Activated T-cell treated with anti-CD3 and anti-CD28 coated beads, Interleukin-2, amount 50 U/mL, for 24 hours (primary cell): ENCODE data around the gene LSM12.
"Not testable (repeated sequence)": the region's sequence is repeated elsewhere in the genome, so short reads cannot be mapped to it uniquely, and the experiment has no call there.

Experiments
- DNase-seq: peaks from one replicate; pipeline ENCODE4 v3.0.0-alpha.2; 2020
- H3K27ac Mint-ChIP-seq: 2 replicates; pipeline ENCODE4 v1.8.0; 2020; ENCODE audit warnings: mild to moderate bottlenecking, mixed read lengths
- H3K27me3 Mint-ChIP-seq: 2 replicates; pipeline ENCODE4 v1.8.0; 2020; ENCODE audit warnings: mixed read lengths
- H3K36me3 Mint-ChIP-seq: 2 replicates; pipeline ENCODE4 v1.8.0; 2020; ENCODE audit warnings: low read depth, mixed read lengths
- H3K4me1 Mint-ChIP-seq: 2 replicates; pipeline ENCODE4 v1.8.0; 2020; ENCODE audit warnings: low read depth, mixed read lengths
- H3K4me3 Mint-ChIP-seq: 2 replicates; pipeline ENCODE4 v1.8.0; 2020; ENCODE audit warnings: mild to moderate bottlenecking, moderate library complexity, mixed read lengths
- H3K9me3 Mint-ChIP-seq: 2 replicates; pipeline ENCODE4 v1.8.0; 2020; ENCODE audit warnings: mixed read lengths

Gene LSM12

DNA sequence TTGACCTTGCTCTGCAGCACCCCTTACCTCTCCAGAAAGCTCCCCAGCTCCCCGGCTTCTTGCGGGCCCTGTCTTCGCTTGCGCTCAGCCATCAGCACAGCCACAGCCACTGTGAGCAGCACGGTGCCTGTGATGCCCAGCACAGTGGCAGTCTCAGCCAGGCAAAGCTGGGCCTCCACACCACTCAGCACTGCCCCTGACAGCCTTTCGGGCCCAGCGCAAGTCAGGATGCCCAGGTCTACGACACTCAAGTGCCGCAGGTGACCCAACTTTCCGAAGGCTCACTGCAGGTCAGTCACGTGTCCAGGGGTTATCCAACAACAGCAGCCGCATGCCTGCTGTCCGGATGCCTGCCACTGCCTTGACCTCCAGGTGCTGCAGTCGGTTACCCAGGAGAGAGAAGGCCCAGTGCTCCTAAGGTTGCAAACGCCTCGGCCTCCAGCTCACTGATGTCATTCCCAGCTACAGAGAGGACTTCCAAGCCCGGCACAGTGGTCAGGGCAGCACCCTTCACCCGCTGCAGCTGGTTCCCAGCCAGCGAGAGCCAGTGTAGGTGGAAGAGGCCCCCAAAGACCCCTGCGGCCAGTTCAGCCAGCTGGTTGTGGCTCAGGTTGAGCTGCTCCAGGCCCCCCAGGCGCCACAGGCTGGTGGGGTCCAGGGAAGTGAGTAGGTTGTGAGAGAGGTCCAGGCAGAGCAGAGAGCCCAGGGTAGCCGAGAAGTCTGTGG lies 42.8 kb downstream of the LSM12 start:
- no peaks in the 10 kb centered on the region for H3K4me1 Mint-ChIP-seq
- no peaks in the 10 kb centered on the region for H3K9me3 Mint-ChIP-seq
- H3K27ac Mint-ChIP-seq, result peak overlapping the region; percentile 50
- no peak for DNase-seq
- no peak overlapping the region for H3K4me3 Mint-ChIP-seq
- H3K27me3 Mint-ChIP-seq, result no peaks in the 10 kb centered on the region
- H3K36me3 Mint-ChIP-seq, result peaks cover 49% of the 10 kb centered on the region

DNA sequence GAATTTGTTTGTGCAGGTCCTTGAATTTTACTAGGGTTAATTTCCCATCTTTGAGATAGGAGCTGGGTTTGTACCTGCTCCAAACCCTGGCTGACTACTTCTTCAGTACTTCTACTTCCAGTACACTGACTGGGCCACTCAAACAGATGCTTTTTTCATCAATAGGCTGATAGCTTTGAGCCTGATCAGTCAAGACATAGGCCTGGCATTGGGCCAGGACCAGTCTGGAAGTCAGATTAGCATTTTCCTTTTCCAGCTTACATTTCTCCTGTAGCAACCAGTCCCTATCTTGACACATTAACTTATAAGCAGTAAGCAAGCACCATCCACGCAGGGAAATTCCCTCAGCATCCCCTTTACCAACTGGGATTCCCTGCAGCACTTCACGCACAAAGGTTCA lies 44.2 kb downstream of the LSM12 start:
- H3K4me1 Mint-ChIP-seq, result no peaks in the 10 kb centered on the region
- peaks cover 43% of the 10 kb centered on the region for H3K36me3 Mint-ChIP-seq
- no peak for DNase-seq
- H3K9me3 Mint-ChIP-seq, result no peaks in the 10 kb centered on the region
- no peak overlapping the region for H3K27ac Mint-ChIP-seq
- no peaks in the 10 kb centered on the region for H3K27me3 Mint-ChIP-seq
- H3K4me3 Mint-ChIP-seq, result no peak overlapping the region

DNA sequence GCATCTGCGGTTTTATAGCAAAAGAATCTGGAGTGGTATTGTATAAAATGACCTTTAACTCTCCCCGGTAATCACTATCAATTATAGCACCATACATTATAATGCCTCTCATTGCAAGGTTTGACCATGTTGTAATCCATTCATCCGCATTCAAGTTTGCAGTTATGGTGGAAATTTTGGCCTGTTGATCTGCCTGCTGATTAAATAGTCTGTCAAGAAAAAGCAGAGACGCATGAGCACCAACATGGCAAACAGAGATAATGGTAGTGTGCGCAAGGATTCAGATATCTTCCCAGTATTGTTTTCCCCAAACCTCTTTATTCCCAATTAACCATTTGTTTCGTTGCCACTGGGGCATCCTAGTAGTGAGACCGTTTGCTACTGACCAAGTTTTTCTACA lies 45.2 kb downstream of the LSM12 start:
- not testable (repeated sequence) for DNase-seq, H3K27me3 Mint-ChIP-seq, H3K4me3 Mint-ChIP-seq, H3K9me3 Mint-ChIP-seq, H3K27ac Mint-ChIP-seq, H3K4me1 Mint-ChIP-seq
- H3K36me3 Mint-ChIP-seq, result peaks cover 38% of the 10 kb centered on the region

DNA sequence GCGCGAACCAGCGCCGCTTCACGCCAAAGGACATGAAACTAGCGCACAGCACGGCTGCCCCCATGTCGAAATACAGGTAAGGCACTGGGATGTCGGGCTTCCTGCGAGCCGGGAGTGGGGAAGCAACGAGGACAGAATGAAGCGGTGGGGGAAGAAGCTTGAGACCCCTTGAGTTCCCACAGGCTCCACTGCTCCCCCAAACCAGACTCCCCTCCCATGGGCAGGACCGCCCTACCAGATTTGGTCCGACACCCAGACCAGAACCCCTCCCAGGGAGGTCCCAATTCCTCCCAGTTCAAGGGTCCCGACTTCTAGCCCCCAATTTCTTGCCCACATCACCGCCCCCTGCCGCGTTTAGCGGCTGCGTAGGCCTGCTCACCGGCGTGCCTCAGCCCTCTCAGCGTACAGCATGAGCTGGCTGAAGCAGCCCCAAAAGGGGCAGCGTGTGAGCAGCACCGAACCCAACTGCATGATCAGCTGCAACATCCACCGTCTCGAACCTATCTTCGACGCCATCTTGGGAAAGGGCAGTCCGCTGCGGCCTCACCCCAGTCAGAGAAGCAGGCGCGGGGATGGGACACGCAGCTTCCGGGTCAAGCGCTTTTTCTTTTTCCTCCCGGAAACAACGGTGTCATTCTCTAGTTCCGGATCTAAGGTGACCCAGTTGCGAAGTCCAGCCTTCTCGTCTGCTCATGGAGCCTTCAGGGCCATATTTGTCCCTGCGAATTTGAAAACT lies 51.9 kb downstream of the LSM12 start, which contains the start of gene TMEM101:
TMEM101 (minus strand) TSS at position 527 of the 736 bp plus-strand sequence; CDS start at position 516, 11 bp downstream.
- H3K27me3 Mint-ChIP-seq, result no peaks in the 10 kb centered on the region
- peaks cover 18% of the 10 kb centered on the region for H3K4me1 Mint-ChIP-seq
- H3K4me3 Mint-ChIP-seq, result peak within 1 kb of the TSS; percentile 100
- peak; percentile 88 for DNase-seq
- H3K36me3 Mint-ChIP-seq, result peaks cover 31% of the 10 kb centered on the region
- H3K27ac Mint-ChIP-seq, result peak within 1 kb of the TSS; percentile 97
- no peaks in the 10 kb centered on the region for H3K9me3 Mint-ChIP-seq

DNA sequence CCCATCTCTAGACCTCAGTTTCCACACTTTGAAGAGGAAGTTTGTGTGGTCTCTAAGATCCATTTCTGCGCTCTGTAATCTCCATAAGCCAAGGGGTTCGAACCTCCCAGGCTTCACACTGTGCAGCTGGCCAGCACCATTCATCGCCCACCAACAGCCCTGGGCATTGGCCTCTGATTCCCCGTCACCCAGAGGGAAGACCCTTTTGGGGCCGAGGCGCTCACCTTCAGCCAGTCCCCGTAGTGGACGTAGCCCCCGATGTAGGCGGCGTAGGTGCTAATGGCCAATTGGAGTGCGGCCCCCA lies 52.4 kb downstream of the LSM12 start:
- H3K9me3 Mint-ChIP-seq, result no peaks in the 10 kb centered on the region
- DNase-seq, result no peak
- H3K4me3 Mint-ChIP-seq, result peak overlapping the region; percentile 100

DNA sequence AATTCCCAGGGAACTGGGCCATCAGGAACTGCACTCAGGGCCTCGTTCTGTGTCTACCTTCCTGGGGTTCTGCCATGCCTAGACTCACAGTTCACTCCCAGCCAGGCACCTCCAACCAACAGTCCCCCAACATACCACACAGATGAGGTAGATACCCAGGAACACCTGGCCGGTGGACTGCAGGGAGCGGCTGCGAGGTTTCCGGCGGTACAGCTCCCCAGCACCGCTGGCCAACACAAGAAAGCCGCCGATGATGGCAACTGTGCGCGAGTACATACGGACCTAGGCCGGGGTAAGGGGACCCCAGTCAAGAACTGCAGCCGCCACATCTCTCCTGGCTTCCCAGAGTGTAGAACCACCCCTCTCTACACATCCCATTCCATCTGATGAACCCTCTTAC lies 53.6 kb downstream of the LSM12 start:
- Mint-ChIP-seq H3K36me3 (peaks cover 35% of the 10 kb centered on the region), H3K4me1 (peaks cover 28% of the 10 kb centered on the region), H3K27me3 (peaks cover 5% of the 10 kb centered on the region), H3K4me3 (peak overlapping the region; percentile 100), H3K27ac (no peak overlapping the region), H3K9me3 (no peaks in the 10 kb centered on the region)
- no peak for DNase-seq

More for the DNA sequence above, 52.4 kb downstream of the LSM12 start:
- no peaks in the 10 kb centered on the region for H3K27me3 Mint-ChIP-seq
- H3K27ac Mint-ChIP-seq, result peak overlapping the region; percentile 97
- peaks cover 18% of the 10 kb centered on the region for H3K4me1 Mint-ChIP-seq
- H3K36me3 Mint-ChIP-seq, result peaks cover 35% of the 10 kb centered on the region

DNA sequence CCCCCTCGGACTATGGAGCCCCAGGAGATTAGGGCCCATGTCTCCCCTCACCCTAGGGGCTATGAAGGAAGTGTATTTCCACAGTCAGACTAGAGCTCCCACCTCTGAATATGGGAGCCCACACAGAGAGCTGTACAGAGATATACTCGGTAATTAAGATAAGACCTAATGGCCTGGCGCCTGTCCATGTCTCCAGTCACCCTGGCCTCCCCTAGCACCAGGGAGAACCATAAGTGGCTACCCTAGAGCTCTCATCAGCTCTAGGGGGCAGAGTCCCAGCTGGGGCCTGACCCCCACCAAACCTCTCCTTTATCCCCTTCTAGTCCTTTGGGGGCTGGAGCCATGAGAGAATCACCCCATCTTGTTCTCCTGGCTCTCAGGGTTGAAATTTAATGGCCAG lies 54.1 kb downstream of the LSM12 start:
- H3K36me3 Mint-ChIP-seq, result peaks cover 35% of the 10 kb centered on the region
- peaks cover 7% of the 10 kb centered on the region for H3K27me3 Mint-ChIP-seq
- no peaks in the 10 kb centered on the region for H3K9me3 Mint-ChIP-seq
- H3K27ac Mint-ChIP-seq, result peak overlapping the region; percentile 29
- no peak for DNase-seq
- H3K4me1 Mint-ChIP-seq, result peaks cover 32% of the 10 kb centered on the region
- H3K4me3 Mint-ChIP-seq, result no peak overlapping the region

DNA sequence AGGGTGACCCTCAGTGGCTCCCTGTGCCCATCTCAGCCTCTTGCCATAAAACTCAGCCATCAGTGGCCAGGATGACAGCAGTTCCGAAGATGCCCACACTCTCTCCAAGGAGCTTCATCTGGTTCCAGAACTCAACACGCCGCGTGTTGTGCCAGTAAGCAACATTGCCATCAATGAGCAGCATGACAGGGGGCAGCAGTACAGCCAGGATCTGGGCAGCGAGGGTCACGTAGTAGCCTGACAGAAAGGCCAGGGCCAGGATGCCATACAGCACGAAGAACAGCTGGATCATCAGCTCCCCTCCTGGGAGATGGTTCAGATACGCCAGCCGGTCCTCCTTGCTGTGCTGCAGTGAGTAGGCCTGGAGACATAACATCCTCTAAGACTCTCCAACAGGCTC lies 54.6 kb downstream of the LSM12 start:
- H3K4me1 Mint-ChIP-seq, result peaks cover 35% of the 10 kb centered on the region
- no peaks in the 10 kb centered on the region for H3K9me3 Mint-ChIP-seq
- no peak overlapping the region for H3K27ac Mint-ChIP-seq
- H3K4me3 Mint-ChIP-seq, result no peak overlapping the region
- DNase-seq, result no peak
- H3K36me3 Mint-ChIP-seq, result peaks cover 35% of the 10 kb centered on the region
- peaks cover 7% of the 10 kb centered on the region for H3K27me3 Mint-ChIP-seq

DNA sequence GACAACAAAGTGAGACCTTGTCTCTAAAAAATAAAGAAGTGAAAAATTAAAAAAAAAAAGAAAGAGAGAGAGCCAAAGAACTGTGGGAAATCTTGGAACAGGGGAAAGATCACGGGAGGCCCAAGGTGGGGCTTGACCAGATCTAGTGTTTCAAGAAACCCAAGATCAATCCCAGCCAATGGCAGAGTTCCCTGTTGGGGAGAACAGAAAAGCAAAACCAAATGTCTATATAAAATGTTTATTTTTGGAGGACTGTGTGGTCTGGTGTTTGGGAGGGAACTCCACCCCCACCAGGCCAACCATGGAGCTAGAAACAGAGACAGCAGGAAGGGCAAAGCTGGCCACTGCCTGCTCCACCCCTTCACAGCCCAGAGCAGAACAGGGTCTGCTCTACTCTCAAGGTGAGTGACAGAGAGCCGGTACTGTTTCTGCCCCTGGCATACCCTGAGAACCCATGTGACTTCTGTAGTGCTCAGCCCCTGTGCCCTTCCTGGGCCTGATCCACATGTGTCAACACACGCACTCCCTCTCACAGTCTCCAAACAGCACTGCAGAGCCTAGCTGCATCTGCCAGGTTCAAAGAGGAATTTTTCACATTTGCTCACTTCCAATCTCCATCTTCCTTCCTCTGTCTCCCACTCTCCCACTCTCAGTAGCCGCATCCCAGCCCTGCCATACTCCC lies 55.4 kb downstream of the LSM12 start:
- Mint-ChIP-seq H3K27ac (no peak overlapping the region), H3K4me1 (peaks cover 40% of the 10 kb centered on the region), H3K36me3 (peaks cover 35% of the 10 kb centered on the region), H3K27me3 (peaks cover 12% of the 10 kb centered on the region), H3K9me3 (no peaks in the 10 kb centered on the region), H3K4me3 (no peak overlapping the region)
- no peak for DNase-seq

DNA sequence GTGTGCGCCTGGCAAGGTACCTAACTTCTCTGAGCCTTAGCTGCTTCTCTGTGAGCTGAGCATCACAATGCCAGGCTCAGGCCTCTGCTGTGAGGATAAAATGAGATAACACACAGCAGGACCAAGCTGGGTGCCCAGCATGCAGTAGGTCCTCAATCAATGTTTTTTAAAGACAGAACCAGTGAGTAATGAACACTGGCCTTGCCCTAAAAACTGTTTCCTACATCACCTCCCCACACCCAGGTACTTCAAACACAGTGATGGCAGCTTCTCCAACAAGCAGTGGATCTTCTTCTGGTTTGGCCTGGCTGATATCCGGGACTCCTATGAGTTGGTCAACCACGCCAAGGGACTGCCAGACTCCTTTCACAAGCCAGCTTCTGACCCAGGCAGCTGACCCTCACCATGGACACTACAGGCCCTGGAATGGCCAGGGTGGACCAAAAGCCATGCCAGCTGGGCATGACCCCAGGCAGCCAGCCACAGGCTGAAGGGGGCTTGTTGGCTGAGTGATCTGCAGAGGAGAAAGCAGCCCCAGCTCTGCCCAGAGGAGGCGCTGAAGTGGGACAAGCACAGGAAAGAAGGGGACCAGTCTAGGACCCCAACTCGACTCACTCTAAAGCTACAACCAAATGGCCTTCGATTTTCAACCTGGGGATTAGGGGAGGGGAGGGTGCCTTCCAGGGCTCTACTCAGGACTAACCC lies 58.1 kb downstream of the LSM12 start:
- Mint-ChIP-seq H3K27ac (no peak overlapping the region), H3K27me3 (peaks cover 26% of the 10 kb centered on the region), H3K9me3 (no peaks in the 10 kb centered on the region), H3K4me3 (peak overlapping the region; percentile 82), H3K4me1 (peaks cover 28% of the 10 kb centered on the region), H3K36me3 (peaks cover 28% of the 10 kb centered on the region)
- DNase-seq, result no peak

DNA sequence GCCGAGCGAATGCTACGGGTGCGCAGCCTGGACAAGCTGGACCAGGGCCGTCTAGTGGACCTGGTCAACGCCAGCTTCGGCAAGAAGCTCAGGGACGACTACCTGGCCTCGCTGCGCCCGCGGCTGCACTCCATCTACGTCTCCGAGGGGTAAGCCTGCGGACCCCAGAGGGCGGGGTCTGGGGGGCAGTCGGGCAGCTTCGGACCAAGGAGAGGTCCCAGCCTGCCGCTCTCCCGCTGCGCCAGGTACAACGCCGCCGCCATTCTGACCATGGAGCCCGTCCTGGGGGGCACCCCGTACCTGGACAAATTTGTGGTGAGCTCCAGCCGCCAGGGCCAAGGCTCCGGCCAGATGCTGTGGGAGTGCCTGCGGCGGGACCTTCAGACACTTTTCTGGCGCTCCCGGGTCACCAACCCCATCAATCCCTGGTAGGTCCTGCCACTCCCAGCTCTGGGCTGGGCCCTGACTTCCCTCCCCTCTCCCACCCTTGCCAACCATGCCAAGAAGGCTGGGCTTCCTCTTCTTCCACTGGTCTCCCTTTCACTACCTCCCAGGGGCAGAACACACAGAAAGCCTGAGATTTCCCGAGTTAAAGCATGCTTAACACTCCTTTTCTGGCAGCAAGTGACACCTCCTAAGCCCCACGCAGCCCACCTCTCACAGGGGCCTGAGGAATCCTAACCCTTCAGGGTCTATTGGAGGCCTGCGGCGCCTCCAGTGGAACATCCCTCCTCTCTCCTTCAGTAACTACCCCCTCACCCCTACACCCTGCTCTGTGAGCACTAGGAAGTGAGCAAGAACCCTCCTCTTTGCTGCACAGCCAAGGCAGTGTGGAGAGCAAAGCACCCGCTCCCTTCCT lies 58.9 kb downstream of the LSM12 start:
- peaks cover 26% of the 10 kb centered on the region for H3K27me3 Mint-ChIP-seq
- H3K4me1 Mint-ChIP-seq, result peaks cover 26% of the 10 kb centered on the region
- peak overlapping the region; percentile 82 for H3K4me3 Mint-ChIP-seq
- peaks cover 27% of the 10 kb centered on the region for H3K36me3 Mint-ChIP-seq
- no peaks in the 10 kb centered on the region for H3K9me3 Mint-ChIP-seq
- no peak for DNase-seq
- no peak overlapping the region for H3K27ac Mint-ChIP-seq

DNA sequence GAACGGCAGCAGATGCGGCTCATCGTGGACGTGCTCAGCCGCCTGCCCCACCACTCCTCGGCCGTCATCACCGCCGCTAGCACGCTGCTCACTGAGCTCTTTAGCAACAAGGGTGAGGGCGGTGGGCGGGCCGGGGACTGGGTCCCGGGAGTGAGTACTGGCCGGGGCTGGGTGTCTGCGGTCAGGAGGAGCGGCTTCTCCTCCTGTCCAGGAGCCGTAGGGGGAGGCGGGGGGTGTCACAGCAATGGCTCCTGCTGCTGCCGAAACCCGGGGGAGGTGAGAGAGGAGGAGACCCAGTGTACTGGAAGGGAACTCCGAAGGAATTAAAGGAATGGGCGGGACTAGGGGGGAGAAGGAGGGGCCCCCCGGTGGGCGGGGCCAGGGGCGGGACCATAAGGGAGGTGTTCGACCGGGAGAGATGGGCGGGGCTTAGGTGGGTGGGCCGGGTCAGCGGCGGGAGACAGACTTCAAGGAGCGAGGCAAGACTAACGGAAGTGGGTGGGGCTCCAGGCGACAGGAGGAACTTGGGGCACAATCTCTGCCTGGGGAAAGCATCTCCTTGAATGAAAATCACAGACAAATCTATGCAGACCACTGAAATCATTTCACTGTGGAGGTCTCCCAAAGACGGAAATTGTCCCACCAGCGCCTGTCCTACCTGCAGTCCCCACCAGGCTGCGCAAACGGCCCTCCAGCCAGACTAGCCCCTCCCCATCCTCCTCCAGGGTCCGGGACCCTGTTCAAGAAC lies 59.7 kb downstream of the LSM12 start:
- Mint-ChIP-seq H3K9me3 (no peaks in the 10 kb centered on the region), H3K4me1 (peaks cover 26% of the 10 kb centered on the region), H3K36me3 (peaks cover 21% of the 10 kb centered on the region), H3K27me3 (peaks cover 26% of the 10 kb centered on the region), H3K27ac (peak overlapping the region; percentile 76), H3K4me3 (peak overlapping the region; percentile 82)
- DNase-seq, result peak; percentile 97

DNA sequence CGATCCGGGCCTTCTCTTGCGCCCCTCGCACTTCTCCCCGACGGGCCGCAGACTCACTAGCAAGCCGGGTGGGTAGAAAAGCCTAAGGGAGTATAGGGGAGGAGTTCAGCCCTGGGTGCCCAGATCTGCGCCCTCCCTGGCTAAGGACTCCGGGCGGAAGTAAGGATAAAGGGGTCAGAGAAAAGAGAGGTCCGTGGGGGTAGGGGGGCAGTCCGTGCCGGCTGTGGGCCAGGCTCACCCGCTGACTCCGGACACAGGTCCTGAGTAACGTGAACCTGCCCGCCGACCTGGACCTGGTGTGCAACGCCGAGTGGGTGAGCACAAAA lies 60.2 kb downstream of the LSM12 start:
- peaks cover 16% of the 10 kb centered on the region for H3K36me3 Mint-ChIP-seq
- peaks cover 26% of the 10 kb centered on the region for H3K27me3 Mint-ChIP-seq
- H3K4me1 Mint-ChIP-seq, result peaks cover 26% of the 10 kb centered on the region
- H3K4me3 Mint-ChIP-seq, result peak overlapping the region; percentile 82
- no peaks in the 10 kb centered on the region for H3K9me3 Mint-ChIP-seq
- no peak for DNase-seq
- H3K27ac Mint-ChIP-seq, result peak overlapping the region; percentile 76
